HG03159 (cell line): ENCODE measurements around the gene TTF2.
"Not testable (repeated sequence)": the region's sequence is repeated elsewhere in the genome, so short reads cannot be mapped to it uniquely, and the experiment has no call there.

Experiments
- ATAC-seq: cut with Tn5 transposase; IDR thresholded peaks from one replicate; pipeline ENCODE4 v1.9.1; 2021; ENCODE audit warnings: mild to moderate bottlenecking, moderate library complexity; ENCODE audit not compliant: unreplicated experiment

TTF2 gene

DNA sequence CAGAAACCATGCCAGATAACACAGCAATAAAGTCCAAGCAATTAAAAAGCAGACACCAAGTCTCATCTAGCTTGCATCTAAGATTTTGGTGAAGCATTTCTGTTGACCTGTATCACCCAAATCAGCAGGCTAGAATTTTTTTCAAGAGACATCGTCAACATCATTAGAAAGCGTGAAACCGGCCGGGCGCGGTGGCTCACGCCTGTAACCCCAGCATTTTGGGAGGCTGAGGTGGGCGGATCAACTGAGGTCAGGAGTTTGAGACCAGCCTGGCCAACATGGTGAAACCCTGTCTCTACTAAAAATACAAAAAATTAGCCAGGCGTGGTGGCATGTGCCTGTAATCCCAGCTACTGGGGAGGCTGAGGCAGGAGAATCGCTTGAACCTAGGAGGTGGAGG is 59.0 kb downstream of the TTF2 start:
- ATAC-seq, result not testable (repeated sequence)

DNA sequence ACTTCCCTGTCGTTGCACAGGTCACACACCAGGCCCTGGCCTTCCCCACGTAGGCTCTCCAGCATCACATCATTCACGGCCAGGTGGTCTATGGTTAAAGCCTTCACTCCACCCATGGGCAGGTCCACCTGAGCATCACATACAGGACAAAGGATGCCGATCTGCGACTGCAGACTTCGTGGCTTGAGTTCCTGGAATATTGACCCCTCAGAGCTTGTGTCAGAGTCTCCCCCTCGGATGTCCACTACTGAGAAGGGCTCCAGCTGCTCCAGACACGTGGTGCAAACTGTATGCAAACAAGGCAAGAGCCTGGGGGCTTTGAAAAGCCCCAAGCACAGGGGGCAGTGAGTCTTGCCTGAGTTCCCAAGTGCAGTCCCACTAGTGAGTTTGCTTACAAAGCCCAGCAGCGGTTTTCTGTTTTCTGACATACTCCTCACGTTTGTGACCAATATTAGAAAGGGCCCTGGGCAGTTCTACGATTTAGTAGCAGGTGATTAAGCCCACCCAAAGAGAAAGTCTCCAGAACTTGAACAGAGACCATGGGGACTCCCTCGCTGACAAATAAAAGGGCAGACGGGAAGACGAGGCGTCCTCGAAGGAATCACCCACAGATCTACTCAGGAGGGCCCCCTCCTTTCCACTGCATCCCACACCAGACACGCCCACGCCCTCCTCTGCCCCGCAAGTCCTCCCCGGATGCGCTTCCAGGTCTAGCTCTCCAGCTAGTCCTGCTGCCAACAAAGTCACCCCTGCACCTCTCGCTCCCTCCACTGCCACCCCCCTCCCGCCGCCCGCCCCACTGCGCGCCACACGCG is 60.9 kb downstream of the TTF2 start:
- ATAC-seq, result peak; percentile 10

DNA sequence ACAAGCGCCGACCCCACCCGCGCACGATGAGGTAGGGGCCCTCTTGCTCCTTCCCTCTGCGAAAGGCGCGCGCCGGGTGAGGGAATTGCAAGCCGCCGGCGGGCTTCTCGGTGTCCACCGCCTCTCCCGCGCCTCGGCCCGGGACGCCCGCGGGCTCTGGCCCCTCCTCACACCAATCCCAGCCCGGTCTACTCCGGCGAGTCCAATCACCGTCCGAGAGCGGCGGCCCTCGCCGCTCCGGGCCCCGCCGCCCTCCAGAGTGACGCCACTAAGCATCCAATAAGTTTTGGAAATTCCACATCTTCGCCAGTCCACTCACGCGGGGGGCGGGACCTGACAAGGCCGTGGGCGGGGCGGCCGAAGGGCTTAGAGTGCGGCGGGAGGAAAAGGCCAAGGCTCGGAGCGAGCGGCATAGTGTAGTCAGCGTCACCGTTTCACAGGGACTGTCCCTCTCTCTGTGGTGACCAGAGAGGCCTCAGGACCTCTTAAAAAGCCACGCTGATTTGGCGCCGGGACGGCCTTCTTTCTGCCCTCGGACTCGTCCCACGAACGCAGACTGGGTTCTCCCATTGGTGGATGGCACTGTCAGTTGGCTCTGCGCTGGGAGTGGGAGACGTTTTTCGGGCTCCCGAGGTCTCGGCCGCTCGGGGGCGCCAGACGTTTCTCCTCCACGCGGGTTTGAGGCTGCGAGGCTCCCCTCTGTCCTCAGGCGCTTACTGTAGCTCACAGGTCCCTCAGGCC is 61.6 kb downstream of the TTF2 start, which contains the start of gene TRIM45:
Gene TRIM45 (minus strand): TSS at position 161 of the 741 bp plus-strand sequence. CDS start 548 bp downstream, outside the sequence.
- peak; percentile 78 for ATAC-seq

DNA sequence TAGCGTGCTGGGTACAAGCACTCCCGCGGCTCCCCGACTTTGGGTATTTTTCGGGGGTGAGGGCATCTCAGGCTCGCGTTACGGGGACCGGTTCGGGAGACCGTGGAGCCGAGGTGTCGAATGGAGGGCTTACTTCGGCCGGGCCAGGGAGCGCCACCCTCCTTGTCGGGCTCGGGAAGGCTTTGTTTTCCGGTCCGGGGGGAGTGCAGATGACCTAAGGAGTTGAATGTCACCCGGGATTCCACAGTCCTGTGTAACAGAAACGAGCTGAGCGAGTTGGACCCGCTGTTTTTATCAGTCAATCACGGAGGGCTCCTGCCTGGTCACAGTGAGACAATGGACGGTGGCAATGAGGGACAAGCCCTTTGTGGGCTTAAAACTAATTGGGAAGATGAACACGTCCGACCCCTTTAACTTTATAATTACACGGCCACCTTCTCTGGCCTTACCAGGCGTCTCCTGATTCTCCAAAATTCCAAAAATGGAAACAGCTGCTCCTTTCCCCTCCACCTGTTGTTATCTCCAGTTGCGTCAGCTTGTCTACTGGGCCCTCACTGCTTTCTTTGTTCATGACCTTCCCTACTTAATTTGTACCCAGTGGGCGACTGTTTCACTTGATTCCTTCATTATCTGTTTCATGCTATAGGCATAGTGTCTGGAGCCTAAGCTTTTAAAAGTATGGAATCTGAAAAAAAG is 62.4 kb downstream of the TTF2 start:
- no peak for ATAC-seq

DNA sequence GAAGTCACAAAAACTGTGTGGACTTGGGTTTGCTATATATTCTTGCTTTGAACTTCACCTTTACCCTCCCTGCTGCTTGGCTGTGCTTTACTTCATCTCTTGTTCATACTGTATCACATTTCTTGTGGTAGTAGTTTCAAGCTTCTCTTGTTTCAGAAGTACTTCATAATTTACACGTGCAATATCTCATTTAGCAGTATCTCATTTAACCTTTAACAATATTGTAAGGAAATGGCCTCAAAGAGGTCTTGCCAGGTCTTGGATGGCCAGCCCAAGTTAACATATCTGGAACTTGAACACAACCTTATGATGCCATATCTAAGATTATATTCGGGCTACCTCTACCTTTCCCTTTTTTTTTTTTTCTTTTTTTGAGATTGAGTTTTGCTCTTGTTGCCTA is 63.1 kb downstream of the TTF2 start:
- ATAC-seq, result no peak

DNA sequence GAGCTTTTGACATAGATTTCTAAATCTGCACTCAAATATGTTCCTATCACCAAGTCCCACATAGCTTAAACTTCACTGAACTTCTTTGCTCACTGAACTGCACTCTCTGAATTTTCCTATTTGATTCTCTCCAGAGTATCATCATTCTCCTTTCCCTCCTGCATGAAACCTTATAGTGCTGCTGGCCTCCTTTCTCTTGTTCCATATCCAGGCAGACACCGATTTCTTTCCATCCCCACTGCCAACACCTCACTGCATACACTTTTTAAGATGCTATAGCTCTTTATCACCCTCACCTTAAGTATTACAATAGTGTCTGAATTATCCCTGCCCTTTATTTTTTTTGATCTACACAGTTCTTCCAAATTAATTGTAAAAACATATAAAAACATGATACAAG is 64.5 kb downstream of the TTF2 start:
- ATAC-seq, result no peak

DNA sequence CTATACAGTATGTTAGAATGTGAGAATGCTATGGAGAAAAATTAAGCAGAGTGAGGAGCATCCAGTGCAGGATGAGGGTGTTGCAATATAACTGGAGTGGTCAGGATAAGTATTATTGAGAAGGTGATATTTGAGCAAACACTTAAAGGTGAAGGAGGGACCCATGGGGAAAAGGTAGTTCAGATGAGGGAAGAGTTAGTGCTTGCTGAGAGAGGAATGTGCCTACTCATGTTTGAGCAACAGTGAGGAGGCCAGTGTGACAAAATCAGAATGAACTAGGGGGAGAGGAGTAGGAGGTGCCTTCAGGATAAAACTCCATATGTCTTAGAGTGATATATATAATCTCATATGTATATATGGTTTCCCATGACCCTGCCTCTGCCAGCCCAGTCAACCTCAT is 67.7 kb downstream of the TTF2 start:
- ATAC-seq, result no peak

DNA sequence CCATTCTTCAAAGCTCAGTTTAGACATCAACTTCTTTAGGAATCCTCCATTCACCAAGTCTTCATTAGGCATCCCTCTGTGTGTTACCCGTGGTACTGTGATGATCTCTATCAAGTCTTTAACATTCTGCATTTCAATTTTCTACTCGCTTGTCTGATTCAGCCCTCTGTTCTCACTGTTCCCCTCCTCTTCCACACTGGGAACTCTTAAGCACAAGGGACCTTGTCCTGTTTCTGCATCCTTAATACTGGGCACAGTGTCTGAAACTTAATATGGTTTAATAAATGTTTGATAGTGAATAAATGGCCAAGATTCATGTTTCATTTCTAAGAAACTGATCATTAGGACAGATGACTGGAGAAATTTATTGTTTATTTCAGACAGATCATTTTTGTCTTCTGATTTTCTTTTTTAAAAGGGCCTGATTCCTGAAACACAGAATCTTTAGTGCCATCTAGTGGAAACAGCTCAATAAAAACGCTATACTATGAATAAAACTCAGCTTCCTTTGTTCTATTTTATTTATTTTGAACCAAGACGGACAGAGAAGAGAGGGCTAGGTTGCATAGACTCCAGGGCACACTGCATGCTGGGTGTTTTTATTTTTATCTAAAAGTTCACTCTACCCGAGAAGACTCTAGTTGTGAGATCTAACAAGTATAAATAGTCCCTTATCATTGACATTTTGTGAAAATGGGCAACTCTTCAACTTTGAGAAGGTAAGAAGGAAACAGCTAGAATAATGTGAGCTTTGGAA is 68.4 kb downstream of the TTF2 start:
- ATAC-seq, result no peak

DNA sequence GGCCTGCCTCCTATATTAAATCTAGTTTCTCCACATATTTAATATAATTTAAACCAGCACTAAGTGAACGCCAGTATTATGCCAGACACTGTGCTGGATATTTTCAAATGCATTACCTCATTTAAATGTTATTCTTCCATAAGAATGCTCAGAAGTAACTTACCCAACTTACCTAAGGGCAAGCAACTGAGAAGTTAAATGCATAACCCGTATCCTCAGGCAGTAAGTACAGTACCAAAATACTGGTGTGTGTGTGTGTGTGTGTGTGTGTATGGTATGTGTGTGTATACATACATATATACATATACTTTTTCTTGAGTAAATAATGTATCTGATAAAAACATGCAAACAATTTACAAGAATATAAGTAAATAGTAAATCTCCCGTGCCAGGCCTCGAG is 70.4 kb downstream of the TTF2 start:
- ATAC-seq, result no peak

DNA sequence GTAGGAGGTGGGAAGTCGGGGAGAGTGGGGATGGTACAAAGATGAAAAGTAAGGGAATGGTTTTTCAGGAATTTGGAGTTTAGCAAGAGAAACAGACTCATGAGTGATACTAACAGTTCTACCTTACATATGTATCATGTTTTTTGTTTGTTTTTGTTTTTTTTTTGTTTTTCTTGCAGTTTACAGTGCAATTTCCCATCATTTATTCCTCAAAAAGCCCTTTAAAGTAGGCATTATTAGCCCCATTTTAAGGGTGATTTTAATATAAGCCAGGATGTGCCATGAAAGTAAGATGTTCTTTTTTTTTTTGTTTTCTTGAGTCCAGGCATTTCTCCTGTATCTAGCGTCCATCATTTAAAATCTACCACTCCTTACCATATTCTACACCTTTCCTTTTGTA is 75.2 kb downstream of the TTF2 start:
- no peak for ATAC-seq

DNA sequence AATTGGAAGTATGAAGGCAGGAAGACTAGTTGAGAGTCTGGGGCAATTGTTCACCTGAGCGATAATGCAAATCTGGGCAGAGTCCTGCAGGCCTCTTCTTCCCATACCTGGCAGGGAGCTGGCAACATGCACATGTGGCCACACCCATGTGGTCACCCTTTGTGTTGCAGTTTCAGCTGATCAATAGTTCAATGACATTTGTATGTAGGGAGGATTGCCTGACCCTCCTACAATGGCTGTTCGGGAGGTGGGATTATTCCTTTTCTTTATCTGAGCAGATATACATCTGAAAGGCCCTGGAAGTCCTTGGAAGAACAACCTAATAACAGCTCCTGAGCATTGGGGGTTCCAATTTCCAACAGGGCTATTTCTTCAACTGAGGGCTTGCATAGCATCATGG is 76.6 kb downstream of the TTF2 start:
- ATAC-seq, result no peak

DNA sequence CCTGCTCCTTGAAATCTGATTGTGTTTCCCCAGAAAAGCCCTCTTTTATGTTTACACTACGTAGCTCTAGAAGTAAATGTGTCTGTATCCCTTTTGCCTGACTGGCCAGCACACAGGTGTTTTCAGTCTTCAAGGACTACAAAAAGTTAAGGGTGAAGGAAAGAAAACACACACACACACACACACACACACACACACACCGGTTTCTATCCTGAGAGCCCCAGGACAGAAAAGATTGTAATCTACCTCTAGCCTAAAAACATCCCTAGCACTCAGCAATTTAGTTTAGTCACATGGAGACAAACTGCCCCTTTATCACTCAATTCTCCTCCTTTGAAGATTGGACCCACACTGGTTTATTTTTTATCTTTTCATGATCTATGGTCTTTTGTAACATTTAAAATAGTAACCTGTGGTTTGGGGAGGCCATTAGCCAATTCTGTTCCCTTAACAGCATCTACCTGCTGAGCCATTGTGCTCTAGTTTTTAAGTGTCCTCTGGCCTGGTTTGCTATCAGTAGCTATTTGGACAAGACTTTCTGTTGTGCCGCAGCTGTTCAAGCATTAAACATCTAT is 77.2 kb downstream of the TTF2 start:
- no peak for ATAC-seq

DNA sequence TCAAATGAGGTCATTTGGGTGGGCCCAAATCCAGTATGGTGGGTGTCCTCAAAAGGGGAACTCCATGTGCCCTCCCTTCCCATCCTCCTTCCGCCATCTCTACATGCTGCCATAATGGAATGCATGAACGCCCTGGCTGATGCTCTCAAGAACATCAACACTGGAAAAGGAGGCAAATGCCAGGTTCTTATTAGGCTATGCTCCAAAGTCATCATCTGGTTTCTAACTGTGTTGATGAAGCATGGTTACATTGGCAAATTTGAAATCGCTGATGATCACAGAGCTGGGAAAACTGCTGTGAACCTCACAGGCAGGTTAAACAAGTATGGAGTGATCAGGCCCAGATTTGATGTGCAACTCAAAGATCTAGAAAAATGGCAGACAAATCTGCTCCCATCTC is 78.0 kb downstream of the TTF2 start:
- ATAC-seq, result no peak

DNA sequence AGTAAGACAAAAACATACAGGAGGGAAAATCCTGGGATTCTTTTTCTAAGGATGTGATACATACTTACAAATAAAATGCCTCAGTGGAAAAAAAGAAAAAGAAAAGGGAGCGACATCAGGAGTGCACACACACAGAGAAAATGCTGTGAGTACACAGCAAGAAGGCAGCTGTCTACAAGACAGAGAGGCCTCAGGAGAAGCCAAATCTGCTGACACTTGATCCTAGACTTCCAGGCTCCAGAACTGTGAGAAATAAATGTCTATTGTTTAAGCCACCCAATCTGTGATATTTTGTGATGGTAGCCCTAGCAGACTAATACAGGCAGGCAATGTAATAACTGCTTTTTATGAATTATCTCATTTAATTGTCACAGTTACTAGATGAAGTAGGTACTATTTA is 78.4 kb downstream of the TTF2 start:
- no peak for ATAC-seq

DNA sequence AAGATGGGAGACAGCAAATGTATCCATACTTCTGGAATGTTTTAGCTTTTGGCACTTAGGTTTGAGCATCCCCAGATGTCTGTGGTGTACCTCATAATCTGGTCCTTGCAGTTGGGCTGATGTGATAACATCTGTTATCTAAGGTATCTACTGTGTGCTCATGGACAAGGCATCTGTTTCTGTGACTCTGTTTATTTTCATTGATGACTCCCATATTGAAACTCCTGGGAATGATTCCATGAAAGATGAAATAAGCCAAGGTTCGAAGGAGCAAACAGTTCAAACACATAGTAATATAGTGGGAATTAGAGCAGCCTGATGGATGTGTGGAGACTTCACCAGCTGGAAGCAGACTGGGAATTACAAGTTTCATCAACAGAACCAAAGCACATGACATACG is 82.1 kb downstream of the TTF2 start:
- no peak for ATAC-seq

DNA sequence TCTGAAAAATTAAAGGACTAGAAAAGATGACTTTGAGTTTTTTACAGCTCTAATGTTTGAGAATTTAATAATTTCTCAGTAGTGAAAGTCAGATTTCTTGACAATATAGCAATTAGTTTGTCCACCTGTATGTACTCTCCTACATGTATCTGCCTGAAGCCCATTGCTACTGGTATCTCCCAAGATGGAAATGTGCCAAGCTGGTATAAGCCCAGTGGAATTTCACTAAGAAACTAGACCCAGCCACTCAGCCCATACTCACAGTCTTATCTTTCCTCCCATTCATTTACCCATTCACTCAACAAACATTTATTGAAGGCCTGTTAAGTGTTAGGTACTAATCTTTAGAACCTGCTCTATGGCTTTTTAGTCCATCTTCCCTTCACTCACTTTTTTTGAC is 83.0 kb downstream of the TTF2 start:
- ATAC-seq, result no peak

DNA sequence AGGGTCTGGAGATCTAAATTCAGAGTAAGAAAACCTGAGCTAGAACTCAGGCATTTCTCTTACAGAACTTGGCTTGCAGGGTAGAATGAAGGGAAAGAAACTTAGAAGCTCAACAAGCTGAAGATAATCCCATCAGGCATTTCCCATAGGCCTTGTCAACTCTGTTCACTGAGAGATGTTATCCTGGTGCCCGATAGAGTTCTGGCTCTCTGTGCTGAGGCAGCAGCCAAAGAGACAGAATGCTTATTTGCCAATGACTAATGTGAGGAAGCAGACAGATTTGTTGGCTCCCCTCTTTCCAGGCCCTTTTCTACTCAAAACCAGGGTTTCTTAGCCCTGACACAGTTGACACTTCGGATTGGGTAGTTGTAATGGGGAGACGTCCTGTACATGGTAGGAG is 83.7 kb downstream of the TTF2 start:
- no peak for ATAC-seq

DNA sequence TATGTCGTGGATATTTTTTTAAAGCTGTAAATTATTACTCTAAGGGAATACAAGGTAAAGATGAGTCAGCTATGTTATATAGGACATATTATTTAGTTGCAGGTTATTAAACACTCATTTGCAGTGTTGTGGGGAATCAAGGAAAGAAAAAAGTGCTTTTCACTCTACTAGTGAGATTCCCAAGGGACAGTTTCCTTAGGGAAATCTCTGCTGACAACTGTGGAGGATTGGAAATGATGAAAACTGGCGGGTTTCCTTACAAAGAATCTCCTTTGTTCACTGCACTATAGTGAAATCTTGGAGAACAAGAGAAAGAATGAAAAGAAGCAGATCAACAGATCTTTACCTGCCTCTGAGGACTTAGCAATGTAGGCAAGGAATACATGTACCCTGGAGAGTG is 85.9 kb downstream of the TTF2 start:
- no peak for ATAC-seq

DNA sequence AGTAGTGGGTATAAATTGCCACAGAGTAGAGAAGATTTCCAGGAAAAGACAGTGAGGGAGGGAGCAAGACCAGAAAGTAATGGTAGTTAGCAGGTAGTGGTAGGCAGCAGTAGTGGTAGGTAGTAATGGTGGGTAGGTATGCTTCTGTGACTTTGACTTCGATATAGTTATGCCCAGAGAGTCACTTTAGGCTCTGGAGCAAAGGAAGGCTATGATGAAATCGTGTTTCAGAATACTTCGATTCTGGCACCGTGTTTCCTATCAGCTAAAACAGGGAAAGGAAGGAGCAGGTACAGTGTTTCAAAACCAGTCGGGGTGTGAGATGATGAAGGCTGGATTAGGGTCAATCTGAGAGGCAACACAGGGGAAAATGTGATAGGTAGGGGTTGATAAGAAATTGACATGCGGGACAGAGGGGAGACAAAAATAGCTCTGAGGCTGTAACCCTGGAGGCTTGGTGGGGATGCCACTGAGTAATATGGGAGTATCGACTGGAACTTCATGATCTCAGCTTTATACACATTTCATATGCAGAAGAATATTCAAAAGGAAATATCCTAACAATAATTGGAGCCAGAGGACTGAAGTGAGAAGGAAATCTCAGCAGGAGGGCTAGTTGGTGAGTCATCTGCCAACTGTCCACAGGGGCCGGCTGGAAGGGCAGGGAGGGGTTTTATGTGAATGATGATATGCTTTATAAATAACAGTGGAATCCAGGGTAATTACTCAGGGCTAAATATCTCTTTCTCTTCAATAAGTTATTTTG is 86.6 kb downstream of the TTF2 start:
- no peak for ATAC-seq

DNA sequence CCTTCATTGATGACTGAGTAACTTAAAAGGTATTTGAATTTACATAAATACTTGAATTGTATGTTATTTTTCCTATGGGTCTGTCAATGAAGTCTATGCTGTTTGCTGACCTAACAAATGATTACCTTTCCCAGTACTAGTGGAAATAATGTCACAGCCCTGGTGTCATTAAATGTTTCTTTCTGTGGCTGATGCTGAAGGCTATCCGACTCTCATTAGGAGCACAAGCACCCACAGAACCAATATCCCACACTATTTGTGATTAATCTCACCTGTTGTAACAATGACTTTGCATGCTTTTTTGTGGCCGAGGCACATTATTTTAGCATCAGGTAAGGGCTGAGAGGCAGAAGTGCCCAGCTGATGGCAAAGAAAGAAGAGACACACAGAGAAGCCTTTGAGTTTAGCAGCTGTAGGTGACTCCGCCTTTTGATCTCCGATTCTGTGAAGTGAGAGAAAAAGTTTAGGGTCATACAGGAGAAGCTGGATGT is 87.3 kb downstream of the TTF2 start:
- ATAC-seq, result no peak
